HG03025 (cell line): Measurements from ENCODE around the gene ATP7B.

ENCODE experiments used
- ATAC-seq: cut with Tn5 transposase; IDR thresholded peaks from one replicate; pipeline ENCODE4 v1.9.1; 2021; ENCODE audit warnings: mild to moderate bottlenecking, moderate library complexity; ENCODE audit not compliant: unreplicated experiment, low FRiP score

Gene ATP7B

DNA sequence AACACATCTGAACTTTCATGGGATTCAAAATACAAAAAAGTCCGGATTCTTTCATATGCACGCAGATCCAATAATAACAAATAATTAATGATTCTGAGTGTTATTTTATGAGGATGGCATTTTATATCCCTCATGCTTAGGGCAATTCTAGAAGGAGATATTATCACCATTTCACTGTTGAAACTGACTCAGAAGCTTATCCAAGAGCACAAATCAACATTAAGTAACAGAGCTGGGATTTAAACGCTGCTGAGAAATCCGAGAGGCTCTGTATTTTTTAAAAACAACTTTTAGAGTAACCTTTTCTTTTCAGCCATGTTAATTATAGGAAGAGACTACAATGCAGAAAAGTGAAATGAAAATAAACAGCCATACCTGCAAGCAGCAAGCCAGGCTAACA, 30.3 kb downstream of the ATP7B start:
- no peak for ATAC-seq

DNA sequence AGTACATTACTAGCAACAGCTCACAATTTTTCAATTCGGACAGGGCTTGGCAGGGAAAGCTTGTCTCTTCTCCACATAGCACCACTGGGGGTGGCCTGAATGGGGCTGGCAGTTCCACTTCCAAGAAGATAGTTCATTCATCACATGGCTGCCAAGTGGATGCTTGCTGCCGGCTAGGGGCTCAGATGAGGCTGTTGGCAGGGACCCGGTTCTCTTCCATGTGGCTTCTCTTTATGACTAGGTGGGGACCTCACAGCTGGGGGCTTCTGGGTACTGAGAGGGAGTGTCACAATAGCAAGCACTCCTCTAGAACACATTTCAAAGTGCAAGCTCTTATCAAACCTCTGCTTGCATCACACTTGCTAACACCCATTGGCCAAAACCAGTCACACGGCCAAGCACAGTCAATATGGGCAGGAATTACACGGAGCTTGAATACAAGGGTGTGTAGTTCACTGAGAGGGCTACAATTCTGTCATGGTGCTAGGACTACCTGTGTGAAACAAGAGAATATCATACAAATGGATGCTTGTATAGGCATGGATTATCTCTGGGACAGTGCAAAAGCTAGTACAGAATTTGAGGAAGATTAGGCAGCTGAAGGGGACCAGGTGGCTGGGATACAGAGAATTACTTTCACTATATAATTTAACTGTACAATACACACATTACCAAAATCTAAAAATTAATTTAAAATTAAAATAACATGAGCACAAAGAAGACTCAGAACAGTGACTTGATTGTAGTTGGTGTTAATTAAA, 32.3 kb downstream of the ATP7B start:
- no peak for ATAC-seq

DNA sequence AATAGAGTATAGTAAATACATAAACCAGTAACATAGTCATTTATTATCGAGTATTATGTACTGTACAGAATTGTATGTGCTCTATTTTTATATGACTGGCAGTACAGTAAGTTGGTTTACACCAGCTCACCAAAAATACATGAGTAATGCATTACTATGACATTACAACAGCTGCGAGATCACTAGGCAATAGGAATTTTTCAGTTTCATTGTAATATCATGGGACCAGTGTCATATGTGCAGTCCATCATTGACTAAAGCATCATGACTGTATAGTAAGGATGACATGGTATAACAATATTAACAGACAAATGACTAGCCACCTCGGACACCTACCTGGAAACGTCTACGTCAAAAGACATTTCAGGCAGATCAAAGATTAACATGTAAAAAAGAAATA, 33.6 kb downstream of the ATP7B start:
- ATAC-seq, result no peak

DNA sequence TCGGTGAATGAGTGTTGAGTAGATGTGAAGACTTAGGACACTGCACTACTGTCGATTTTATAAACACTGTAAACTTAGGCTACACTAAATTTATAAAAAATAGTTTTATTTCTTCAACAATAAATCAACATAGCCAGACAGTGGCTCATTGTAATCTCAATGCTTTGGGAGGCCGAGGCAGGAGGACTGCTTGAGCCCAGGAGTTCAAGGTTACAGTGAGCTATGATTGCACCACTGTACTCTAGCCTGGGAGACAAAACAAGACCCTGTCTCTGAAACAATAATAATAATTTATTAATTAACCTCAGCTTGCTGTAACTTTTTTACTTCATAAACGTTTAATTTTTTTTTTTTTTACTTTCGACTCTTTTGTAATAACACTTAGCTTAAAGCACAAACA, 34.4 kb downstream of the ATP7B start:
- ATAC-seq, result no peak

DNA sequence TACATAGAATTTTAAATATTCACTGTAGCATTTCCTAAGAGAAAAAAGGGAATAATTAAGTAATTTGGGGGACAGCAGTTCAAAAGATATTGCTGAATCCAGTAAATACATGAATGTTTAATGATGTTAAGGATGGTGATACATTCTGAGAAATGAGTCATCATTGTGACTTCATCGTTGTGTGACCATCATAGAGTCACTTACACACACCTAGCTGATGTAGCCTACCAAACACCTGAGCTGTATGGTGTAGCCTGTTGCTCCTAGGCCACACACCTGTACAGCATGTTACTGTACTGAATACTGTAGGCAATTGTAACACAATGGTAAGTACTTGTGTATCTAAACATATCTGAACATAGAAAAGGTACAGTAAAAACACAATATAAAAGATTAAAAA, 34.8 kb downstream of the ATP7B start:
- no peak for ATAC-seq

DNA sequence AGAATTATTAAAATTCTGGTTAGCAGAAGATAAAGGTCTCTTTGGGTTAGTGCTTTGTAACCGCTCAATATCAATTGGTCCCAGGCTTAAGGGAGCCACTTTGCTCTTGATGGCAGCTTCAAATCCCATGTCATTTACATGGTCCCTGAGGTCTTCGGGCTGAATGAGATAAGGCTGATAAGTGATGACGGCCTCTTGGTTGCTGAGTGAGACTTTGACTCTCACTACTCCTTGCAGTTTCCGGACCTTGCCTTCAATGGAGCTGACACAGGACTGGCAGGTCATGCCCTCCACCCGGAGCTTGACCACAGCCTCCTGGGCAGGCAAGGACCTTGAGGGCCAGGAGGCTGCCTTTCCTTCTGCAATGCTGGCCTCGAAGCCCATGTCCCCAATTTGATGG, 36.8 kb downstream of the ATP7B start:
- ATAC-seq, result no peak

DNA sequence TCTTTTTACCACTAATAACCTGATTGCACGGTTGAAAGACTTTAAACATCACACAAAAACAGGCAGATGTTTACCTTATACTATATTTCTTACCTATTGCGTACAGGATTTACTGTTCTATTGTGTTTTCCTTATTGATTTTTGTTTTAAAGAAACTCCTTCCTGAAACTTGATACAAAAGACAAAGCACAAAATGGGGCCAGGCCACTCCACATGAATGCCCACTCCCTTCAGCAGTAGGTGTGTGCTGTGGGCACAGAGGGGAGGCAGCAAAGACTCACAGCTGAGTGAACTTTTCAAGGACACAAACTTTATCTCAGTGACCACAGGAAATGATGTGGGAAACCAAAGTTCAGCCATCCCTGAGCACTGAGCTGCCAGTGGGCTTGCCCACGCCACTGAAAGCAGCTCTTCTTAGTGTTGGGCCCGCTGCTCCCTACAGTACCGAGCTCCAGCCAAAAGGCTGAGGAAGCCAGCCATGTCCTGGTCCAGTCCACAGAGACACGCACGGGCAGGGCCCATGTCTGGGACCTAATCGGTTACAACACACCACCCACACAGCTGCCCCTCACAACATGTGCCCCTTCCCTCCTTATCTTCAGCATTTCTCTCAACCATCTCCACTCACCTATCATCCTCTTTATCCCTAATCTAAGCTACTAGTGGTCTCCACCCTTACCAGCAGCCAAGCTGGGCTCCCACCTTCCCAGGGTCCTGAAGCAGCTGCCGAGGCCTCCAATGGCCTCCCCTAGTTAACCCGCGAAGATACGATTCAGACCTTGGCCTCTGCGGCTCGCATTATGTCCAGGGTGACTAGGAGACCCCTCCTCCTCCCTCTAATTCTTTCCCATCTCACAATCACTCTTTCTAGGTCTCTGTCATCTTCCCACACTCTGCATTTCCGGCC, 39.5 kb downstream of the ATP7B start:
- no peak for ATAC-seq

DNA sequence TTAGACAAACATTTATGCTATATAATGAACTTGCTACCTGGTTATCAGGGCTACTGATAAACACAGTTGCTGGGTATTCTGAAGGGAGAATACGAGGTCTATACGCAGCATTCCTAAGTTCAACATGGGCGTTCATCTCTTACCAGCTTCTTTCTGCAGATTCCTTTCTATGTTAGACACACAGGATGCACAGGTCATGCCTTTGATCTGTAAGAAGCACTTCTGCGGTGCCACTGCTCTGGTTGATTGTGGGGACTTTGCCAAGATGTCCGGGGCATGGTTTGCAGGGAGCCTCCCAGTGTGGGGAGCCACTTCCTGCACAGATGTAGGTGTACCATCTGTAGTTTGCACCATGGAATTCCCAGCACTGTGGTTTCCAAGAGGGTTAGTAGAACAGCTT, 40.9 kb downstream of the ATP7B start:
- ATAC-seq, result no peak

DNA sequence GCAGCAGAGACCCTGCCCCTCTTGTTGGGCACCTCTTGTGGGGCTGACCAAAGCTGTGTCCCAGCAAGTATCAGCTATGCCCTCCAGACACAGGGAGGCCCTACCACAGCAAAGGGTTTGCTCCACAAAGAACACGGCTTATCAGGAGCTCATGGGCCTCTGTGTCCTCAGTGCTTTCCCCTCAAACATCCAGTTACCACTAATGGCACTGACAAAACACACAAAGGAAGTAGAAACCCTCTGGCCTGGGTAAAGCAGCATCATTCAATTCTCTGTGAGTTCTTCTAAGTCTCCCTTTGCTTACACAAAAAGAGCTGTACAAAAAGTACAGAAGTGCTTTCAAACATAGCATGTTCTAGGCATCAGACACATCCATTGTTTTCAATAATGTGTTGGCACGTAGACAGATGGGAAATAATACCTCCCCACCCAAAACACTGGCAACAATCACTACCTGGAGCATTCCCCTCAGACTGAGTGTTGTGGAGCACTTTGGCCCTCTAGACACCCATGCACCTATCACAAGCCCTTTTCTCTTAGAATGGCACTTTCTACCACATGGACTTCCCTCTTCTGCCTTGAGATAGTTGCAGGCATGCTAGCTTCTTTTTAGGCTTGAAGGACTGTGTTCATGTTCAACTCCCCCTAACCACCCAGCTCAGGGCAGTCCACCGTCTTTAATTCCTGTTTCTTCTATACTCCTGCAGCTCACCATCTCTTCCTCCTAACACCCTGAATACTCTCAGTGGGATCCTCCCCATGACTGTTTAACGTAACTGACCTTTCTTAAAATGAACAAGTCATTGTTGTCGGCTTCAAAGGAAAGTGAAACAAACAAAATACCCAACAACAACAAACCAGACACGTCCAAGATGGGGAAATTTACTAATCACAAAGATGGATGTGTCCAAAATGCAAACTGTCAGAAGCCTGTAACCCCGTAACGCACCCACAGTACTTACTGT, 43.5 kb downstream of the ATP7B start:
- ATAC-seq, result no peak

DNA sequence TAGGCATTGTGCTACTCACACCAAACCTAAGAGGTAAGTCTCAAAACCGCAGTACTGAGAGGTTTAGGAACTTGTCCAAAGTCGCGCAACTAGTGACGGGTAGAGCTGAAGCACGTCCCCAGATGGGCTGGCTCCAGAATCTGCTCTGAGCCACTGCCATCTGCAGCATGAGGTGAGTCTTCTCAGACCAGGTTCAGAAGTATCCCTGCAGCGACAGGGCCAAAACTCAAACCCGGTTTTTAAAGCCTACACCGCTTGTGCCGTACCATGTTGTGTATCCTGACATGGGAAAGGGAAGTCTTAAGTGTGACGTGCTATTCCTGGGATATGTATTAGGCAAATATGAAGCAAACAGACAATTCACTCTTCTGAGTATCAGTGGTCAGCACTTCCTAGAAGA, 45.1 kb downstream of the ATP7B start:
- ATAC-seq, result no peak

DNA sequence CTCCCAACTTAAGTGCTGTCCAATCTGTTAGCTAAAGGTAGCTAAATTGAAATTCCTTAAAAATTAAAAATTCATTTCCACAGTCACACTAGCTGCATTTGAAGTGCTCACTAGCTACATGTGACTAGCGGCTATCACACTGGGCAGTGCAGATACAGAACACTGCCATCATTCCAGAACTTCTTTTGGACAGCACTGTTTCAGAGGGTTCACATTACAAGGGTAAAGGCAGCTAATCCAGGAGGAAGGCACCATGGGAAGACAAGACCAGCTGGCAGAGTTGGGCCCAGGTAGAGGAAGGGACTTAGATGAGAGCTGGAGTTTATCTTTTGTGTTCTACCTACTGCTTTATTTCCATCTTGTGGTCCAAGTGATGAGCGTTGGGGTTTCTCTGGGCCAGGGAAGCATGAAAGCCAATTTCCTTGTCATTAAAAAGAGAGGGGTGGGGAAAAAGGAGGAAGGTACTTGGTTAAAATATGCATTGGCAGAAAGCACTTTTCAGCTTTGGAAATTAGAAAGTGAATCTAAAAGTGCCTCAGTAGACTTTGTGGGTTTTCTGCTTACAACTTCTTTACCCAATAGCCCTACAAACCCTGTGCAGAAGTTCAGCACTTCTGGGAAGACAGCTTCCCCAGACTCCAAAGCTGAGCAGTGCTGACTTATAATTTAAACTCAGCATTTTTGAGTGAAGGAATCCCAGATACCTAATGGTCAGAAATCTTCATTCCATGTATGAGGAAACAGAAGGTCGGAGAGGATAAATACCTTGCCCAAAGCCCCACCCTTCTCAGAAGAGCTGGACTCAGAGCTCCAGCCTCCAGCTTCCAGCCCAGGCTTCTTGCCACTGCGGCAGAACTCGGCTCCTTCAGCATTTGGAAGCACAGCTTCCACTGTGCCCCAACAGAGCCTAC, 49.5 kb downstream of the ATP7B start:
- no peak for ATAC-seq

DNA sequence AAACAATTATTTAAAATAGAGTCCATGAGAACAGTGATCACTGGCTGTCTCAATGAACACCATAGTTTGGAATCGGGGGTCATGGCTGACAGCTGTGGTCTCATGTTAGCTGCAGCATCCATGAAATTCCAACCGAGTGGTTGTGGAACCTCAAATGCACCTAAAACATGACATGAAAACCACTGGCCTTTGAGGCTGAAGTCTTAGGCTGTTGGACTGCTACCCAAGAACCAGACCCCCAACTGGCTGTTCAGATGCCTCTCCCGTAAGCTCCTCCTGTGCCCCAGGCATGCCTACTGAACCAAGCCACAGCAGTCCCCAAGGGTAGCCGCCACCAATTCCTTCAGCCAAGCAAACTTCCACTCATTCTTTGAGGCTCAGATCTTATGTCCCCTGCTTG, 50.5 kb downstream of the ATP7B start:
- no peak for ATAC-seq

DNA sequence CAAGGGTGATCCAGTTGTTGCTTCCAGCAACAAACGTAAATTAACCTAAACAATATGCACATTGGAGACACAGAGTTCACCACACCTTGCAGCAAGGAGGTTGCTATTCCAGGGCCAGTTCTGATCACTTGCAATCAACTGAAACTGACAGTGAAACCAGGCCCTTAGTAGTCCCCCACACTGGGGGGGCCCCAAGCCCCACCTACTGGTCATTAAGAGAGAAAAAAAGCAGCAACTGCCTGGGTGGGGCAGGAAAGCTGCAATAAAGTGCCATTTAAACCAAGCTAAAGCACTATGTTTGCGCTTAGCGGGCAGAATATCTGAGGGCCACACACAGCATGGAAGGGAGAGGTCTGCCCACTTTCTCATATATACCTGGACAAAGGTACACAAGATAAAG, 51.5 kb downstream of the ATP7B start:
- ATAC-seq, result peak; percentile 84

DNA sequence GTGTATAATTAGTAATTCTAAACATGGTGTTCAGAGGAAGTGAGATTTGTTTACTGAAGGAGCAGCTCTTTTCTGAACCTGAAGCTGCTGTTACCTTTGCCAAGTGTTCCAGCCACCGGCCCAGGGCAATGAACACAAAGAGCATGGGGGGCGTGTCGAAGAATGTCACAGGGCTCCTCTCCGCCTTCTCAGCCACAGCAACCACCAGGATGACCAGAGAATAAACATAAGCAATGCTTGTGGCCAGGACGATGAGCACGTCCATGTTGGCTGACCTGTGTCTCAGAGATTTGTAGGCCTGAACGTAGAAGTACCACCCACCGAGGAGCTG, 53.1 kb downstream of the ATP7B start:
- ATAC-seq, result no peak

DNA sequence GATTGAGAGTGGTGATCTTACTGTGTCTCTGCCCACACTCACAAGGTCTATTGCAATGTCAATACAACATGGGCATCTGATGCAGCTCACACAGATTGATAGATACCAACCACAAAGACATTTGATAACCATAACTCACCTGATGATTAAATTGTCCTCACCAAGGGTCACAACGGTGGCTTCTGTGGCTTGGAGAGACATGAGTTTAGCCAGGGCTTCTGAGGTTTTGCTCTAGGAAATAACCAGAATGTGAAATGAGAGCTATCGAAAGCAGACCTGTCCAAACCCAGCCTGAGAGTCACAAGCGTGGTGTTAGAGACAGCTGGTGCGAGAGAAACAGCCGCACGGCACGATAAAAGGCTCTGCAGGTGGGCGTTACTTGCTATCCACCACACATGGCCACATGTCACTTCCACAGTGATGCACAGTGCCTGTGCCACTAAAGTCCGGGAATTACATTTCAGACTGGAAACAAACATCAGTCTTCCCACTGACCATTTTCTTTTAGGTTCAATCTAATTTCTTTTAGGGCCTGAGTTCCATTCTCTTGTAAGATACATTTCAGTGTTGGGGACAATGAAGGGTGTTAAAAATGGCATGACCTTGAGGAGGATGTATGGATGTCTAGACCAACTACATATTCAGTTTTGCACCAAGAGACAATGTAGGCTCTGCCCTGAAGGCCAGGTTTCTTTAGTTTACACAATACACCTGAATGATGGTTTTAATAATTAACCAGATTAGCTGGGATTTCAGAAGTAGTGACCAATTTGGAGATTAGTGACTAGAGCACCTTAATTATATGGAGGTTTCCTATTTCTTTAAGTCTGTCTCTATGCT, 53.7 kb downstream of the ATP7B start:
- ATAC-seq, result no peak

DNA sequence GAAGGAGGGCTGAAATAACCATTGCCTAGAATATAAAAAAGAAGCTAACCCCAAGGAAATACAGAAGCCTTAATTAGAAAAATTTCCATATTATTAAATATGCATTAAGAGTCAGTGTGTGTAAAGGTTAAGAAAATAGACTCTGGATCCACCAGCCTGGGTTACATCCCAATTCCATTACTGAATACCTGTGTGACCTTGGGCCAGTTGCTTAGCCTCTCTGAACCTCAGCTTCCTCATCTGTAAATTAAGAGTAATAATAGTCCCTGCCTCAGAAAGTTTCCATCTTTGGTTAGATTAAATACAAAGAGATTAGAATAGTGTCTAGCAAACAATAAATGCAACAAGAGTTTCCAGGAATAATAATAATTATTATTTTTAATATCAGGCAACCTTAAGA, 54.5 kb downstream of the ATP7B start:
- ATAC-seq, result no peak

DNA sequence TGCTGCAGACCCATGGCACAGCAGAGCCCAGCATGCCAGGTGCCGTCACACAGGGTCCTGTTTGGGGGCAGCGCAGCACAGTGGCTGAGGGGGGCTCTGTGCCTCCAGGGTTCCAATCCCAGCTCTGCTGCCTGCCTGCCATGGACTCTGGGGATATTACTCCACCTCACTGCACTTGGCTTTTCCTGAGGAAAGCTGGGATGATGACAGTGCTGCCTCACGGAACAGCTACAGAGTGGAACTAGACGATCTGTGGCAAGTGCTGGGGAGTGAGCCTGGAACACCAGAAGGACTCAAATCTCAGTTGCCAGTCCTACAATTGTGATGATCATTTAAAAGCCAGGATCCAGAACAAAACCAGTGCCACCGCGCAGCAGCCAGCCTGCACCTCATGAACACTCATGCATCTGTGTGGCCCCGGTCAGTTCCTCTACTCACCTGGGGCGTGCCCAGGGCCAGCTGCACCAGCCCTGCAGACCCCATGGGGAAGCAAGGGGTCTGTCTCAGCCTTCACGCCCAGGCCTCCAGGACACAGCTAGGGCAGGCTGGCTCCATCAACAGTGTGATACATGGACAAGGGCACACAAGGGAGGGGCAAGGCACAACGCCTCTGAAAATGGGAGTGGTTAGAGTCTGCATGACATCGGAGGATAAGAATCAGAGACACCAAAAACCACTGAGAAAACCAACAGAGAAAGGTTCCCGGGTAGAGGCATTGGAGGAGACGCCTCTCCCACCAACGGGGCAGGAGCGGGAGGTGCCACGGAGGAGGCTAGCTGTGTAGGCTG, 55.2 kb downstream of the ATP7B start:
- ATAC-seq, result no peak

DNA sequence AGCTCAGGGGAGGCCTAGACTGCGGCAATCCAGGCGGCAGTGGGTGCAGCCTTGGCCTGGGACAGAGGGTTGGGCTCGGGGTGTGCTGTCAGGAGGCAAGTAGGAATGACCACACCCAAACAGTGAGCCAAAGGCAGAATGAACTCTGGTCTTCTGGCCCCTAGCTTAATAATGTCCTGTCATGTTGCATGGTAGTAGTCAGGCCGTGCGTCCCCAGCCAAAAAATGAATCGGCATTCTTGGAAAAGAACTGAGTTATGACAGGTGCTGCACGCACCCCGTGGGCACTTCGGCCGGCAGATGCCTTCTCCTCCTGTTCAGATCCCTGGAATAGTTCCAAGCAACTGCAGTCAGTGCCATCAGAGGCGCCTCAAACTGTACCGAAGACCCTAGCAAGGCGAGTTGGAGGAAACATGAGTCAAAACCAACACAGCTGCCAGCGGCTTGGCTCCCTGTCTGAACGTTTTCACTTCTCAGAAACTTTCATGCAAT, 55.9 kb downstream of the ATP7B start:
- ATAC-seq, result no peak
